ENCODE measurements around the gene SIGLEC12. TPM values are rescaled to one million over a fixed set of nuclear protein-coding genes. Genes with fewer than 3 reads are reported as not detected.

The SIGLEC12 gene
- total RNA-seq = not detected in 2 replicates

DNA sequence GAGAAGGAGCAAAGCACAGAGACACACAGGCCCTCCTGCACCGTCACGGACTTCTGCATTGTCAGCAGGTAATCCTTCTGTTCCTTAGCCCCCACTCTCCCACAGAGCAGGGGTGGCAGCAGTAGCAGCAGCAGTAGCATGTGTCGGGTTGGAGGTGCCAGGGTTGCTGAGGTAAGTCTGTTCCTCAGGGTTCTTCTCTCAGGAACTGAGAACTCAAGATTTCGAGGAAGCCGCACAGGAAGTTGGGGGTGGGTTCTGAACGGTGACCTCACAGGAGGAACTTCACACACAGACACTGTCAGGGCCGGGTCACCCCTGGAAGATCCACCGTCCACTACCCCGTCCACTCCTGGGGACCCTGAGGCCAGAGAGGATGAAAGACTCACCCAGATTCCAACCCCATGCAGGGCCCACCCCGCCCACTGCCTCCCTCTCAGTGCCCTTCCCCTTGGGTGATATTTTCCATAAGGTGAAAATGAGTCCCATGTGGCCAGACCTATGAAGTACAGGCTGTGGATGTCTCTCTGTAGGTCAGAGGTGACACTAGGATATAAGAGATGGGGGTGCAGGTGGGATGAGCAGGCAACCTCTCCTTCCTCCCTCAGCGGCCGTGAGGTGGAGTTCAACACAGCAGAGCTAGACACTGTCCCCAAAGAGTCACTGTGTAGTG is at the start of gene SIGLEC12:
Gene SIGLEC12, minus strand, starts transcription at position 207 of the 670 bp plus-strand sequence. Its CDS starts 67 bp downstream, at position 140.

DNA sequence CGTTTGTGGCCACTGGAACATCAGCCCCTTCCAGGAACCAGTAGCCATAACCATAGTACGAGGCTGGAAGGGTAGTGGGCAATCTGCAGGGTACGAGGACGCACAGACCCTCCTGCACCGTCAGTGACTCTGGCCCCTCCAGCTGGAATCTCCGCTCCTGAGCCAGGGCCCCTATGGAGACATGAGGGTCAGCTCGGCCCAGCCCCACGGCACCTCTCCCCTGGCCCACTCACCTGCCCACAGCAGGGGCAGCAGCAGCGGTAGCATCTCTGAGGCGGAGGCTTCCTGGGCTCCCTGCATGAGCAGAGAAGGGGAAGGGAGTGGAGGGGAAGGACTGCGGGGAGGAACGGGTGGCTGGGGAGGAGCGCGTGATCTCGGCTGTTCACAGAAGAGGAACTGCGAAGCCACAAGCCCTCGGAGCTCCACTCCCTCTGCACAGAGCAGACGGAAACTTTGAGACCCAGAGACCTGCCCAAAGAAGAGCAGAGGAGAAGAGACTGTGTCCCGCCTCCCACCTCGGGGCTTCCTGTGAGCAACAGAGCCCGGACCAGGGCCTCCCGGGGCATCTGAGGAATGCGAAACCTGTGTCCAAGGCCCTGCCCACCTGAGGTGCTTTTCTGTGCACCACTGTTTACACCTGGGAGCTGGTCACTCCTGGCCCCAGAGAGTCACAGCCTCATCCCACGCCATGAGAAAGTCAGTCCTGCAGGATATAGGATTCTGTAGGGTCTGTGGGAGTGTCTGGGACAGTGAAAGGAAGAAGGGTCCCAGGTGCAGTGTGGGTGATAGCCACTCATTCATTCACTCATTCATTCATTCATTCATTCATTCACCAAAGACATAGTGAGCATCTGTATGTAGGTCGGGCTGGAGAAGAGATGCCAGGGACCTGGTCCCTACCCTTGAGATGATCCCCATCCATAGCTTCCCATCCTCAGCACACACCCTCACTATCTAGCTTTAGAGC is 30.0 kb upstream of the SIGLEC12 start, which contains the start of gene SIGLEC6:
Gene SIGLEC6, minus strand, starts transcription at position 322 of the 967 bp plus-strand sequence. Its CDS starts 22 bp downstream, at position 300.

GRCh38 chr19:51478381-51479234 is 23.0 kb downstream of the SIGLEC12 start, which contains the start of gene CEACAM18:
Gene CEACAM18 (plus strand): TSS chr19:51478539.

GRCh38 chr19:51458051-51458645 is 43.5 kb downstream of the SIGLEC12 start, which contains the start of gene SIGLEC8:
Gene SIGLEC8 (minus strand): TSS chr19:51458454. CDS start chr19:51458387, 67 bp downstream.

Other genes with a start within 250 kb of the SIGLEC12 start
- under 0.01 TPM in 1 of 2 replicates, not detected in the other for gene IGLON5, start 190.2 kb downstream of the SIGLEC12 start, total RNA-seq
- gene VSIG10L, start 159.7 kb downstream of the SIGLEC12 start, total RNA-seq = 0.18 and 0.19 TPM in 2 replicates
- gene ETFB, start 135.4 kb downstream of the SIGLEC12 start, total RNA-seq = 121 and 134 TPM in 2 replicates
- gene CLDND2, start 132.8 kb downstream of the SIGLEC12 start, total RNA-seq = 0.18 TPM in 1 of 2 replicates, not detected in the other
- gene NKG7, start 129.1 kb downstream of the SIGLEC12 start, total RNA-seq = not detected in 2 replicates
- gene LIM2, start 113.8 kb downstream of the SIGLEC12 start, total RNA-seq = not detected in 2 replicates
- not detected in 2 replicates for gene C19orf84, start 111.2 kb downstream of the SIGLEC12 start, total RNA-seq
- gene SIGLEC10, start 84.2 kb downstream of the SIGLEC12 start, total RNA-seq = not detected in 2 replicates
- not detected in 2 replicates for gene SIGLEC8, start 43.3 kb downstream of the SIGLEC12 start, total RNA-seq
- gene CEACAM18, start 23.3 kb downstream of the SIGLEC12 start, total RNA-seq = not detected in 2 replicates
- gene SIGLEC6, start 29.9 kb upstream of the SIGLEC12 start, total RNA-seq = not detected in 2 replicates
- gene ZNF175, start 69.5 kb upstream of the SIGLEC12 start, total RNA-seq = 4.2 and 8.6 TPM in 2 replicates
- not detected in 2 replicates for gene SIGLEC5, start 128.6 kb upstream of the SIGLEC12 start, total RNA-seq
- gene SIGLEC14, start 145.0 kb upstream of the SIGLEC12 start, total RNA-seq = under 0.01 TPM in 1 of 2 replicates, not detected in the other
- gene SPACA6, start 191.5 kb upstream of the SIGLEC12 start, total RNA-seq = 4.0 and 11.6 TPM in 2 replicates
- gene HAS1, start 222.2 kb upstream of the SIGLEC12 start, total RNA-seq = 5.1 TPM in 1 of 2 replicates, not detected in the other

All from endothelial cell of coronary artery (primary cell).